OCI-LY7 (cell line): ENCODE results near the gene PLD1. TPM values are rescaled to one million over a fixed set of nuclear protein-coding genes. Genes with fewer than 3 reads are reported as not detected.

Experiments
- BruUV-seq: library from RNA; stranded (reverse); fragments of 400-500 nt; replicated peaks from 2 replicates; lab custom pipeline; 2021; lab: Mats Ljungman, UMichigan
- CTCF ChIA-PET: fragments of 300-600 bp; sonication (Branson Sonifier 250); formaldehyde crosslinking; loops from one replicate; lab custom pipeline; 2022; ENCODE audit warnings: antibody characterized with exemption; ENCODE audit not compliant: unreplicated experiment; lab: Charles Lee
- POLR2A ChIA-PET: fragments of 300-600 bp; sonication (Branson Sonifier 250); formaldehyde crosslinking; loops from one replicate; lab custom pipeline; 2022; ENCODE audit warnings: antibody characterized with exemption; lab: Charles Lee
- DNase-seq: peaks from one replicate; pipeline ENCODE4 v3.0.0-alpha.2; 2015; ENCODE audit warnings: low spot score
- H2AFZ ChIP-seq: fragments of 200-600 bp; sonication (generic), shearing (Covaris generic); 2 replicates; pipeline ENCODE4 v1.6.1; 2014; ENCODE audit warnings: mild to moderate bottlenecking, antibody characterized with exemption, low read length, moderate library complexity
- H3K27ac ChIP-seq: fragments of 200-600 bp; sonication (generic); 2 replicates; pipeline ENCODE4 v1.5.1; 2014; ENCODE audit warnings: mixed run types, low read depth, mild to moderate bottlenecking, moderate library complexity, low read length, inconsistent platforms; ENCODE audit not compliant: poor library complexity, severe bottlenecking
- H3K36me3 ChIP-seq: fragments of 200-600 bp; sonication (generic); 2 replicates; pipeline ENCODE4 v1.6.1; 2014; ENCODE audit warnings: mild to moderate bottlenecking, antibody characterized with exemption, low read length, moderate library complexity, mixed read lengths; ENCODE audit not compliant: insufficient read depth
- H3K4me1 ChIP-seq: fragments of 200-600 bp; sonication (generic); 2 replicates; pipeline ENCODE4 v1.5.1; 2014; ENCODE audit warnings: mild to moderate bottlenecking, low read length; ENCODE audit not compliant: insufficient read depth, poor library complexity, severe bottlenecking
- H3K4me2 ChIP-seq: fragments of 200-600 bp; sonication (generic); 2 replicates; pipeline ENCODE4 v1.6.1; 2014; ENCODE audit warnings: mild to moderate bottlenecking, low read length
- H3K4me3 ChIP-seq: fragments of 200-600 bp; sonication (generic); 2 replicates; pipeline ENCODE4 v1.5.1; 2014; ENCODE audit warnings: mild to moderate bottlenecking, low read depth, low read length; ENCODE audit not compliant: poor library complexity, severe bottlenecking
- H3K79me2 ChIP-seq: fragments of 200-600 bp; sonication (generic); 2 replicates; pipeline ENCODE4 v1.6.1; 2016; ENCODE audit warnings: low read depth, mild to moderate bottlenecking, low read length, moderate library complexity, mixed read lengths; ENCODE audit not compliant: insufficient read depth
- H3K9me2 ChIP-seq: fragments of 200-600 bp; sonication (generic); 2 replicates; pipeline ENCODE4 v1.6.1; 2016; ENCODE audit warnings: mild to moderate bottlenecking, low read length, mixed read lengths; ENCODE audit not compliant: insufficient read depth
- H3K9me3 ChIP-seq: fragments of 200-600 bp; sonication (generic); 2 replicates; pipeline ENCODE4 v1.6.1; 2014; ENCODE audit warnings: mild to moderate bottlenecking, mixed run types, low read length, mixed read lengths
- H4K20me1 ChIP-seq: fragments of 200-600 bp; sonication (generic); 2 replicates; pipeline ENCODE4 v1.6.1; 2014; ENCODE audit warnings: mild to moderate bottlenecking, antibody characterized with exemption, low read length, moderate library complexity, mixed read lengths; ENCODE audit not compliant: insufficient read depth
- EZH2phosphoT487 ChIP-seq: fragments of 200-600 bp; sonication (generic); IDR thresholded peaks from 2 replicates; pipeline ENCODE4 v1.6.1; 2018; ENCODE audit warnings: low read depth, borderline replicate concordance, mild to moderate bottlenecking, mixed run types, antibody characterized with exemption, low read length, moderate library complexity, mixed read lengths
- intact Hi-C: fragments of 100-400 bp; cut with micrococcal nuclease; formaldehyde crosslinking; loops from one replicate; pipeline ENCODE4 v1.10.0; 2022; ENCODE audit not compliant: unreplicated experiment
- total RNA-seq, 2 experiments: library from RNA; depleted of rRNA in 1 of 2; stranded (reverse); fragments of >200 nt in 1 of 2; shearing (Covaris generic) in 1 of 2; gene quantifications; 2 replicates each; pipeline ENCODE4 v1.2.3, GENCODE V29; 2014 to 2022
- TF ChIP-seq, protein P1 (sequence below): fragments of 200-600 bp; sonication (generic); conservative IDR thresholded peaks from 2 replicates; pipeline ENCODE4 v1.5.1; 2014; ENCODE audit warnings: mild to moderate bottlenecking, antibody characterized with exemption, low read length, moderate library complexity, mixed read lengths

PLD1 gene
- total RNA-seq, 2 experiments from 2014 or later: not detected

DNA sequence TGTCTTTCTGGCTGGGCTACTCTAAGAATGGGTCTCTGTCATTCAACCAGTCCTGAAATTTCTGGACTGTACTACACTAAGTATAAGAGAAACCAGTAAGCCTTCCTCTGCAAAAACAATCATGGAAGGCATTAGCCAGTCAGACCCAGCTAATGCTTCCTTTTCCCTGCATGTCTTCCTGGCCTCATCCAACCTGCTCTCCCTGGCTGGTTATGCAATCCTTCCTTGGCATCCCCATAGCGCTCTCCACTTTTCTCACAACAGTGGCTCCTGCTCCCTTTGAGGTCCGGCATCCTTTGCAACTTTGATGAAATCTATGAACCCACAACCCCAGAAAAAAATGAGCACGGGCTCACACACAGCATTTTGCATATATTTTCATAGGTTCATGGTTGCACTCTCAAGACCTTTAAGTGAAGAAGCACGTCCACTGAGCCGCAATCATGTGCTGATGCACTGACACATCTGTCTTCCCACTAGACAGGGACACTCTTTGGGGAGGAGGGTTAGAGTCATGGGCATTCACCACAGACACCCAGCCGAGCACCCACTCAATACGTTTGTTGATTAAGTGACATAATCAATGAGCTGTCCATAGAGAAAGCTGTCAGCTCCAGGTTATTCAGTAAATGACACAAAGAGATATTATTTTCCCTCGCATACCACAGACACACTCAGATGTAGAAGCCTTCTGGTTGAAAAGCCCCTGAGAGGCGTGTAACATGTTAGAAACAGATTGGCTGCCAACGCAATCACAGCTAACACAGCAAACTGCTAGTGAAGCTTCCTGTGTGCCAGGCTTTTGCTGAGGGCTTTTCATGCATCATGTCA lies 66.7 kb downstream of the PLD1 start:
- Histone ChIP-seq H3K4me1 (no peaks in the 10 kb centered on the region), H3K9me3 (no peaks in the 10 kb centered on the region), H2AFZ (no peak overlapping the region), H3K9me2 (no peaks in the 10 kb centered on the region), H3K4me2 (no peak overlapping the region), H3K4me3 (no peak overlapping the region), H3K36me3 (no peaks in the 10 kb centered on the region), H3K27ac (no peak overlapping the region), H4K20me1 (no peaks in the 10 kb centered on the region), H3K79me2 (no peaks in the 10 kb centered on the region)
- DNase-seq: no peak
- intact Hi-C loops: no loop called here
- ChIA-PET CTCF (no interaction called here), POLR2A (interaction anchor here (0.5 kb wide), 1 partner anchor 681 kb away, joined by 3 read pairs; no protein-coding TSS in a partner anchor)
- TF ChIP-seq EZH2phosphoT487: no peak
- TF ChIP-seq, protein P1, sequence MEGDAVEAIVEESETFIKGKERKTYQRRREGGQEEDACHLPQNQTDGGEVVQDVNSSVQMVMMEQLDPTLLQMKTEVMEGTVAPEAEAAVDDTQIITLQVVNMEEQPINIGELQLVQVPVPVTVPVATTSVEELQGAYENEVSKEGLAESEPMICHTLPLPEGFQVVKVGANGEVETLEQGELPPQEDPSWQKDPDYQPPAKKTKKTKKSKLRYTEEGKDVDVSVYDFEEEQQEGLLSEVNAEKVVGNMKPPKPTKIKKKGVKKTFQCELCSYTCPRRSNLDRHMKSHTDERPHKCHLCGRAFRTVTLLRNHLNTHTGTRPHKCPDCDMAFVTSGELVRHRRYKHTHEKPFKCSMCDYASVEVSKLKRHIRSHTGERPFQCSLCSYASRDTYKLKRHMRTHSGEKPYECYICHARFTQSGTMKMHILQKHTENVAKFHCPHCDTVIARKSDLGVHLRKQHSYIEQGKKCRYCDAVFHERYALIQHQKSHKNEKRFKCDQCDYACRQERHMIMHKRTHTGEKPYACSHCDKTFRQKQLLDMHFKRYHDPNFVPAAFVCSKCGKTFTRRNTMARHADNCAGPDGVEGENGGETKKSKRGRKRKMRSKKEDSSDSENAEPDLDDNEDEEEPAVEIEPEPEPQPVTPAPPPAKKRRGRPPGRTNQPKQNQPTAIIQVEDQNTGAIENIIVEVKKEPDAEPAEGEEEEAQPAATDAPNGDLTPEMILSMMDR: no peak
- BruUV-seq: no TSS peak

DNA sequence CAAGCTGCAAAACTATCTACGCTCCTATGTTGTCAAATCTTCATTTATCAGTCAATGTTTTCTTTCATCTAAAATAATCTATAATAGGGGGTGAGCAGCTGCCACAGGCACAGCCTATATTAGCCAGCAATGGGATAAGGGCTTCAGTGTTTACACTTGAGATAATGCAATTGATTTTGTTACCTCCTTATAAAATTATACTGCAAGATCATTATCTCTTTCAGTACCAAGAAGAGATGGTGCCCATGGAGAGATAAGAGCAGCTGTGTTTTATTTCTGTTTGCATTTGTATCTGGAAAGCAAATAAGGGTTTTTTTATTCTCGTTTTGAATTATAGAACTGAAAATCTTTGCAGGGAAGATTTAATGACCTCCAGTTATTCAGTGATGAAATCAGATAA lies 68.9 kb downstream of the PLD1 start:
- no TSS peak for BruUV-seq
- intact Hi-C loops: no loop called here
- DNase-seq: no peak
- no peaks in the 10 kb centered on the region for H3K36me3 ChIP-seq
- no peak overlapping the region for H3K4me3 ChIP-seq
- ChIA-PET POLR2A (interaction anchor here (0.8 to 1.3 kb wide), 2 partner anchors 10 to 25 kb away, joined by 3 read pairs; no protein-coding TSS in a partner anchor), CTCF (no interaction called here)
- no peak overlapping the region for H3K4me2 ChIP-seq
- TF ChIP-seq, protein P1: no peak
- no peak for TF ChIP-seq EZH2phosphoT487
- H4K20me1 ChIP-seq: no peaks in the 10 kb centered on the region
- no peaks in the 10 kb centered on the region for H3K79me2 ChIP-seq
- H2AFZ ChIP-seq: no peak overlapping the region
- no peak overlapping the region for H3K27ac ChIP-seq
- no peaks in the 10 kb centered on the region for H3K9me2 ChIP-seq
- no peaks in the 10 kb centered on the region for H3K9me3 ChIP-seq
- no peaks in the 10 kb centered on the region for H3K4me1 ChIP-seq

DNA sequence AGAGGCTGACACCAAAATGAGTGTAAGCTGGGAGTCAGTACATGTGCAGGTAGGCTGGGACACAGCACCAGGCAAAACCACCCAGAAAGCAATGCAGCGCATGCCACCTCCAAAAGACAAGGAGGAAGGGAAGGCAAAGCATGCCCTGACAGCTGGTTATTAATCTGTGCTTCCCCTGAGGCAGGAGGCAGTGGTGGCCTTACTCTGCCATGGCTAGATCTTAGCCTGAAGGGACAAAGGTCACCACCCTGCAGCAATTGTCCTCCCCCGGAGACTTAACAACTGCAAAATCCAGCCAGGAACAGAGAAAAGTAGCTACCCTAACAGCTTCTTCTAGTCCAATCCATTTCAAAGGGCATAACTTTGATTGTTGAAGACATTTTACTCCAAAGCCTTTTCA lies 73.7 kb downstream of the PLD1 start:
- CTCF ChIA-PET: no interaction called here
- Histone ChIP-seq H3K4me1 (no peaks in the 10 kb centered on the region), H4K20me1 (no peaks in the 10 kb centered on the region), H3K4me2 (no peak overlapping the region), H3K9me2 (no peaks in the 10 kb centered on the region), H3K27ac (no peak overlapping the region), H3K9me3 (no peaks in the 10 kb centered on the region), H3K4me3 (no peak overlapping the region), H3K79me2 (no peaks in the 10 kb centered on the region), H2AFZ (no peak overlapping the region), H3K36me3 (no peaks in the 10 kb centered on the region)
- TF ChIP-seq, protein P1: no peak
- no peak for TF ChIP-seq EZH2phosphoT487
- BruUV-seq: no TSS peak
- POLR2A ChIA-PET: interaction anchor here (0.8 kb wide), 1 partner anchor 1572 kb away, joined by 3 read pairs; no protein-coding TSS in a partner anchor
- intact Hi-C loops: no loop called here
- DNase-seq: no peak
